SK-N-SH treated with all-trans-retinoic acid at 6 μM for 48 hours (cell line): Measurements from ENCODE around the gene SIPA1.

Experiments
- ATAC-seq: fragments of 200-7000 bp; cut with Tn5 transposase; 3 replicates; pipeline ENCODE4 v1.9.1; 2020; ENCODE audit warnings: mild to moderate bottlenecking, moderate library complexity
- ARNTL ChIP-seq: fragments of 450-650 bp; formaldehyde crosslinking; IDR thresholded peaks from 2 replicates; pipeline ENCODE4 v1.5.0; 2020; ENCODE audit warnings: low read depth, mild to moderate bottlenecking, moderate library complexity, borderline replicate concordance
- BACH2 ChIP-seq: fragments of 250-450 bp; sonication (Bioruptor Pico); IDR thresholded peaks from 2 replicates; pipeline ENCODE4 v1.9.0; 2021; ENCODE audit warnings: mild to moderate bottlenecking, borderline replicate concordance
- CREB5 ChIP-seq: fragments of 250-450 bp; sonication (Bioruptor Pico); IDR thresholded peaks from 2 replicates; pipeline ENCODE4 v1.5.1; 2020; ENCODE audit warnings: low read depth, mild to moderate bottlenecking, moderate library complexity
- CSDC2 ChIP-seq: fragments of 250-450 bp; sonication (Bioruptor Pico); IDR thresholded peaks from 2 replicates; pipeline ENCODE4 v1.5.0; 2020; ENCODE audit warnings: mild to moderate bottlenecking, moderate library complexity
- CSRNP3 ChIP-seq: fragments of 250-450 bp; sonication (Bioruptor Pico); IDR thresholded peaks from 2 replicates; pipeline ENCODE4 v1.5.1; 2021; ENCODE audit warnings: mild to moderate bottlenecking, moderate library complexity
- ESRRG ChIP-seq: fragments of 250-450 bp; sonication (Bioruptor Pico); IDR thresholded peaks from 2 replicates; pipeline ENCODE4 v1.6.1; 2021; ENCODE audit warnings: mild to moderate bottlenecking
- GLIS3 ChIP-seq: fragments of 250-450 bp; sonication (Bioruptor Pico); IDR thresholded peaks from 2 replicates; pipeline ENCODE4 v1.5.0; 2020; ENCODE audit warnings: mild to moderate bottlenecking, moderate library complexity
- ISL1 ChIP-seq: fragments of 250-450 bp; sonication (Bioruptor Pico); IDR thresholded peaks from 2 replicates; pipeline ENCODE4 v2.1.2; 2022; ENCODE audit warnings: mild to moderate bottlenecking, moderate library complexity
- OSR1 ChIP-seq: fragments of 250-450 bp; sonication (Bioruptor Pico); IDR thresholded peaks from 2 replicates; pipeline ENCODE4 v1.8.0; 2022; ENCODE audit warnings: moderate library complexity, mild to moderate bottlenecking, inconsistent platforms
- PATZ1 ChIP-seq: fragments of 250-450 bp; sonication (Bioruptor Pico); IDR thresholded peaks from 2 replicates; pipeline ENCODE4 v1.8.0; 2020; ENCODE audit warnings: mild to moderate bottlenecking, moderate library complexity, borderline replicate concordance
- POU6F1 ChIP-seq: fragments of 250-450 bp; sonication (Bioruptor Pico); IDR thresholded peaks from 2 replicates; pipeline ENCODE4 v1.8.0; 2021; ENCODE audit warnings: low read depth, mild to moderate bottlenecking, moderate library complexity, borderline replicate concordance
- PPARA ChIP-seq: fragments of 250-450 bp; sonication (Bioruptor Pico); IDR thresholded peaks from 2 replicates; pipeline ENCODE4 v1.5.0; 2020; ENCODE audit warnings: mild to moderate bottlenecking, borderline replicate concordance
- RARB ChIP-seq: fragments of 250-450 bp; sonication (Bioruptor Pico); IDR thresholded peaks from 2 replicates; pipeline ENCODE4 v1.8.0; 2021; ENCODE audit warnings: mild to moderate bottlenecking, moderate library complexity
- SNAI2 ChIP-seq: fragments of 250-450 bp; sonication (Bioruptor Pico); IDR thresholded peaks from 2 replicates; pipeline ENCODE4 v1.5.0; 2020; ENCODE audit warnings: mild to moderate bottlenecking, moderate library complexity
- TCF4 ChIP-seq: fragments of 250-450 bp; sonication (Bioruptor Pico); IDR thresholded peaks from 2 replicates; pipeline ENCODE4 v1.8.0; 2021; ENCODE audit warnings: mild to moderate bottlenecking, moderate library complexity, borderline replicate concordance
- TOX ChIP-seq: fragments of 250-450 bp; sonication (Bioruptor Pico); IDR thresholded peaks from 2 replicates; pipeline ENCODE4 v1.8.0; 2021; ENCODE audit warnings: mild to moderate bottlenecking, moderate library complexity, borderline replicate concordance
- TSHZ2 ChIP-seq: fragments of 250-450 bp; sonication (Bioruptor Pico); IDR thresholded peaks from 2 replicates; pipeline ENCODE4 v1.5.0; 2020; ENCODE audit warnings: mild to moderate bottlenecking, moderate library complexity
- ZC3H10 ChIP-seq: fragments of 250-450 bp; sonication (Bioruptor Pico); IDR thresholded peaks from 2 replicates; pipeline ENCODE4 v1.5.1; 2021; ENCODE audit warnings: mild to moderate bottlenecking, moderate library complexity
- ZFP3 ChIP-seq: fragments of 250-450 bp; sonication (Bioruptor Pico); IDR thresholded peaks from 2 replicates; pipeline ENCODE4 v1.5.0; 2020; ENCODE audit warnings: mild to moderate bottlenecking, moderate library complexity
- ZFP30 ChIP-seq: fragments of 450-650 bp; formaldehyde crosslinking; IDR thresholded peaks from 2 replicates; pipeline ENCODE4 v1.5.0; 2022; ENCODE audit warnings: mild to moderate bottlenecking, moderate library complexity
- ZNF70 ChIP-seq: fragments of 450-650 bp; formaldehyde crosslinking; IDR thresholded peaks from 2 replicates; pipeline ENCODE4 v1.5.0; 2020; ENCODE audit warnings: mild to moderate bottlenecking, moderate library complexity
- ZNF8 ChIP-seq: fragments of 450-650 bp; formaldehyde crosslinking; IDR thresholded peaks from 2 replicates; pipeline ENCODE4 v1.5.0; 2020; ENCODE audit warnings: mild to moderate bottlenecking, moderate library complexity

SIPA1 gene

GRCh38 chr11:65650547-65651338 lies 12.8 kb downstream of the SIPA1 start:
- ATAC-seq = no peak
- TF ChIP-seq CSRNP3 (CRISPR knock-in tag) = no peak
- TF ChIP-seq GLIS3 = no peak
- no peak for TF ChIP-seq ZFP30 (CRISPR knock-in tag)
- no peak for TF ChIP-seq PPARA
- TF ChIP-seq ZC3H10 (CRISPR knock-in tag) = no peak
- TF ChIP-seq ZNF8 (CRISPR knock-in tag) = no peak
- TF ChIP-seq PATZ1 (CRISPR knock-in tag) = no peak
- no peak for TF ChIP-seq ISL1 (CRISPR knock-in tag)
- TF ChIP-seq CSDC2 = no peak
- no peak for TF ChIP-seq TOX (CRISPR knock-in tag)
- no peak for TF ChIP-seq ESRRG (CRISPR knock-in tag)
- no peak for TF ChIP-seq ARNTL
- TF ChIP-seq ZFP3 = no peak

- no peak for ATAC-seq
- TF ChIP-seq TSHZ2 (CRISPR knock-in tag) (no peak), ZFP30 (CRISPR knock-in tag) (no peak), ZNF70 (CRISPR knock-in tag) (no peak), TCF4 (CRISPR knock-in tag) (no peak), SNAI2 (CRISPR knock-in tag) (no peak), RARB (no peak), CSDC2 (no peak), CREB5 (no peak), OSR1 (CRISPR knock-in tag) (no peak), BACH2 (CRISPR knock-in tag) (no peak), ZC3H10 (CRISPR knock-in tag) (no peak), ZFP3 (no peak), POU6F1 (CRISPR knock-in tag) (no peak)
Observed at GRCh38 chr11:65651339-65651588, 13.4 kb downstream of the SIPA1 start.
